Ureter (tissue), 1 donor: ENCODE data around the gene VIPR2. TPM values are rescaled to one million over a fixed set of nuclear protein-coding genes. Genes with fewer than 3 reads are reported as not detected.
A peak's percentile ranks its signal among the peaks of the same experiment; 100 is the strongest.

Experiments used
- DNase-seq: peaks from one replicate; pipeline ENCODE4 v3.0.0-alpha.2; 2020; ENCODE audit warnings: low spot score
- total RNA-seq: library from RNA; stranded (reverse); gene quantifications from one replicate; pipeline ENCODE4 v1.2.4, GENCODE V29; 2023
- donor health status: DM: yes; HTN: yes; CAD: no.

VIPR2 gene
- total RNA-seq, 1 donor from 2014 or later = 4.8 TPM

GRCh38 chr7:159068893-159069448 is 75.7 kb downstream of the VIPR2 start:
- DNase-seq = peak; percentile 36

- DNase-seq = peak; percentile 50
These were observed 76.2 kb downstream of the VIPR2 start for GRCh38 chr7:159068488-159068811.

- peak; percentile 35 for DNase-seq
These were observed 76.8 kb downstream of the VIPR2 start for GRCh38 chr7:159067576-159068487.

GRCh38 chr7:159066816-159067575 is 77.7 kb downstream of the VIPR2 start:
- peak; percentile 36 for DNase-seq

- DNase-seq = peak; percentile 28
These were observed 78.7 kb downstream of the VIPR2 start for GRCh38 chr7:159065852-159066480.

- DNase-seq = peak; percentile 36
These were observed 79.7 kb downstream of the VIPR2 start for GRCh38 chr7:159064816-159065510.

GRCh38 chr7:159064121-159064815 is 80.4 kb downstream of the VIPR2 start:
- DNase-seq = peak; percentile 37

- DNase-seq = peak; percentile 40
These were observed 81.4 kb downstream of the VIPR2 start for GRCh38 chr7:159063046-159063840.

- peak; percentile 25 for DNase-seq
These were observed 82.1 kb downstream of the VIPR2 start for GRCh38 chr7:159062569-159062968.

- DNase-seq = no peak
These were observed 82.9 kb downstream of the VIPR2 start for GRCh38 chr7:159061674-159062212.

GRCh38 chr7:159061209-159061608 is 83.5 kb downstream of the VIPR2 start:
- no peak for DNase-seq

GRCh38 chr7:159060440-159060839 is 84.2 kb downstream of the VIPR2 start:
- no peak for DNase-seq

GRCh38 chr7:159059629-159060028 is 85.0 kb downstream of the VIPR2 start:
- DNase-seq = no peak

- DNase-seq = no peak
These were observed 87.0 kb downstream of the VIPR2 start for GRCh38 chr7:159057647-159058046.

- no peak for DNase-seq
These were observed 87.9 kb downstream of the VIPR2 start for GRCh38 chr7:159056737-159057136.

- DNase-seq = no peak
These were observed 92.8 kb downstream of the VIPR2 start for GRCh38 chr7:159051916-159052315.

- DNase-seq = no peak
These were observed 94.0 kb downstream of the VIPR2 start for GRCh38 chr7:159050704-159051103.

GRCh38 chr7:159049266-159050025 is 95.2 kb downstream of the VIPR2 start:
- DNase-seq = peak; percentile 25

GRCh38 chr7:159048656-159049055 is 96.0 kb downstream of the VIPR2 start:
- no peak for DNase-seq
